Left lobe of liver (tissue), 2 donors: ENCODE measurements around the gene FGF8. TPM values are rescaled to one million over a fixed set of nuclear protein-coding genes. Genes with fewer than 3 reads are reported as not detected.

ENCODE experiments used
- ATAC-seq: fragments of 200-7000 bp; cut with Tn5 transposase; one replicate; pipeline ENCODE4 v1.9.1; 2020; ENCODE audit warnings: mild to moderate bottlenecking, moderate library complexity
- DNase-seq: peaks from one replicate; pipeline ENCODE4 v3.0.0-alpha.2; 2020; ENCODE audit warnings: low spot score
- total RNA-seq: library from RNA; stranded (reverse); gene quantifications from one replicate; pipeline ENCODE4 v1.2.1, GENCODE V29; 2021
- donor health status: DM: no; HTN: no; CAD: no; lungs with moderate emphysema.
- donor health status: DM: no; HTN: yes; CAD: no.

Gene FGF8
- total RNA-seq, 1 donor from 2014 or later: not detected

DNA sequence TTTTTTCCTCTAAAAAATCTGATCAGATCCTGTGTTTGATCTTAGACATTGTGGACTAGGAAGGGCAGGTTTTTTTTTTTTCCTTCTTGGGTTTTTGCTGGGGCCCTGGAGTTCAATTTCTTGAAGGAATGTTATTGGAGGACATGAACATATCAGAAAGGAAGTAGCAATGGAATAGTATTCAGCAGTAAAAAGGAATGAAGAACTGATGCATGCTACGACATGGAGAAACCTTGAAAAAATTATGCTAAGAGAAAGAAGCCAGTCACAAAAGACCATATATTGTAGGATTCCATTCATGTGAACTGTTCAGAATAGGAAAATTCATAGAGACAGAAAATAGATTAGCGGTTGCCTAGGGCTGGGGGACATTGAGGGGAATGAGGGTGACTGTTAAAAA, 34.0 kb downstream of the FGF8 start:
- DNase-seq: no peak
- no peak for ATAC-seq

DNA sequence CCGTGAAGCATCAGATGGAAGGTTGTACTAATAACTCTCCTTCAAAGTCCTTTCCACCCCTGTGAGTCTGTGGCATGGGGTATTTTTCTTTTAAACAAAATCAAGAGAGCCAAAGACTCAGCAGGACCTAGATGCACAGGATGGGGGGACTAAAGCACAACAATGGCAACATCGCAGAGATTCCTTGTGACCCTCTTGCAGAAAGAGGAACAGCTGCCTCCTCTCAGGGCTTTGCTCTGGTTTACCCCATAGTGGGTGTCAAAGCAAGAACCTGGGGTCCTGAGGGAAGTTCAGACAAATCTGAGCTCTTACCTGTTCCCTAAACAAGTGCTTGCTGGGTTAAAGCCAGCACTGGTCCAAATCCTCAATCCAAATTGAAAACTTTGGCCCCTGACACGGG, 39.2 kb downstream of the FGF8 start:
- no peak for ATAC-seq
- no peak for DNase-seq

DNA sequence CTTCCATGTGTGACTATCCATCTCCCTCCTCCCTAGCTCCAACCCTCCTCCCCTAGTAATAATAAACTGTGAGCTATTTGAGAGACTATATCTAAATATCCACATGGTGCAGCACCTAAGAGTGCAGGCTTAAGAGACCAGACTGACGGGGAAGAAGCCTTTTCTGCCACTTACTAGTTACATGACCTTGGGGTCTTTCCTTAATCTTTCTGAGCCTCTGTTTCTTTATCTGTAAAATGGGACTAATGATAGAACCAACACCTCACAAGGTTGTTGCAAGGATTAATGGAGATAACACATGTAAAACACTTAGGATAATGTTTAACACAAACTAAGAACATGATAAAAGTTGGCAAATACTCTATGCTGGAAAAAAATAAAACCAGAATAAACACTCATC, 43.8 kb downstream of the FGF8 start:
- DNase-seq: no peak
- no peak for ATAC-seq

DNA sequence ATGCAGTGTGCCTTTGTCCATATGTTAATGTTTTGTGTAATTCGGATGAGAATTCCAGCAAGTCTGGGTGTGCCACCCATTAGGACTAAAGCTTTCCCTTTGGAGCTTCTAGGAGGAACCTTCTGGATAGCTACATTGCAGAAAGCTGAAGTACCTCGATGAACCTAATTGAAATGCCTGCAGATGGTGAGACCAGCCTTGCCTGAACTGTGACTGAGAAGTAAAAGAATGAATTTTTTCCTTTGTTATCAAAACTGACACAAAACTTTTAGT, 49.9 kb downstream of the FGF8 start:
- DNase-seq: no peak
- no peak for ATAC-seq

DNA sequence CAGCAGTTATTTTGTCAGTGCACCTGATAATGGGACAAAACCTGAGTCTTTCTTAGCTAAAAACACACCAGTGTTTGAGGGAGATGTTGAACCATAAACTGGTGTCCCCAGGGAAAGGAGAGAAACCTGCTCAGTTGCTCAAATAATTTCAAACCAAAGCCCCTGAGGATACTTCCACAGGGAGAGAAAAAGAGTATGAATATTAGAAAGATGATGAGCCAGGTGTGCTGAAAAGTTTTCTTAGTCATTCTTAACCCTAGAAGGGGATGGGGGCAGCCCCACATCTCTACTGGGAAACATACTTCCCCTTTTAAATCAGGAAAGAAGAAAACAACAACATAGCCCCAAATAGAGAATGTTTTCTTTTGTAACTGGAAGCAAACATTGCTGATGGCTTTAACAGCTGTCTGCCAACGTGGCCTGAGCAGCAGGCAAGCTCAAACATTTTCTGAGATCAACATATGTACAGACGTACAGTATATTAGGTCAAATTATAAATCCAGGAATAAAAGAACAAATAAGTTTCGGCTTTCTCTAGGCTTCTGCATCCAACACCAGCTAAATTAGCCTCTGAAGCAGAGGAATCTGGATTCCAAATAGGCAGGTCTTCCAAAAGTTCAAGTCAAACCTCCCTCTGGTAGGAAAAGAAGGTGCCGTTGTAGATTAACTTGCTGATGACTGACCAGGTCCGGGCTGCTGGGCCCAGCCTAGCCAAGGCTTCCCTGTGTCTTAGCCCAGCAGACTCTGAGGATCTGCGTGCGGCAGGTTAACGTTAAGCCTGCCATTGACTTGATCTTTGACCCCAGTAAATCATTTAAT, 50.4 kb downstream of the FGF8 start:
- ATAC-seq (no peak), DNase-seq (no peak)

DNA sequence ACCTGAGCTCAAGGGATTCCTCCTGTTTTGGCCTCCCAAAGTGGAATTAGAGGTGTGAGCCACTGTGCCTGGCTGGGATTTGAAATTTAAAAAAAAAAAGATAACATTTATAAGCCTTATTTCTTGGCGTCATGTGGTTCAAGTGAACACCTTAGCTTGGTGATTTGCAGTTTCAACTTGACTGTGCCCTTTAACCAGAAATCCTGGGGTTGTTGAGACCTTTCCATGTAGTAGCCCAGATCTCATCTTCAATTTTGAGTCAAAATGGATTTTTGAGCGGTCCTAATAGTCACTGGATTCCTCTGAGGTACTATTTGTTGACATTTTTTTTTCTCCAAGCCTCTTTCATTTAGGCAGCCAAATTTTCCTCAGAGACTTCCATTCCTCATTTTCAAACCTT, 51.5 kb downstream of the FGF8 start:
- DNase-seq (no peak), ATAC-seq (no peak)

DNA sequence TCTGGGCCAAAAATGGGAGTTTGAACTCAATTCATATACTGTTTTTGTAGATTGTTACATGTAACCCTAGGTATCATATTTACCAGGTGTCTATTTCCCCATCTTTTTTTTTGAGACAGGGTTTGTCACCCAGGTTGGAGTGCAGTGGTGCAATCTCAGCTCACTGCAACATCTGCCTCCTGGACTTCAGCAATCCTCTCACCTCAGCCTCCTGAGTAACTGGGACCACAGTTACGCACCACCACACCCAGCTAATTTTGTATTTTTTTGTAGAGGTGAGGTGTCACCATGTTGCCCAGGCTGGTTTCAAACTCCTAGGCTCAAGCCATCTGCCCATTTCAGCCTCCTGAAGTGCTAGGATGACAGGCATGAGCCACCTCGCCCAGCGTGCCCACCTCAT, 52.7 kb downstream of the FGF8 start:
- ATAC-seq (no peak), DNase-seq (no peak)

DNA sequence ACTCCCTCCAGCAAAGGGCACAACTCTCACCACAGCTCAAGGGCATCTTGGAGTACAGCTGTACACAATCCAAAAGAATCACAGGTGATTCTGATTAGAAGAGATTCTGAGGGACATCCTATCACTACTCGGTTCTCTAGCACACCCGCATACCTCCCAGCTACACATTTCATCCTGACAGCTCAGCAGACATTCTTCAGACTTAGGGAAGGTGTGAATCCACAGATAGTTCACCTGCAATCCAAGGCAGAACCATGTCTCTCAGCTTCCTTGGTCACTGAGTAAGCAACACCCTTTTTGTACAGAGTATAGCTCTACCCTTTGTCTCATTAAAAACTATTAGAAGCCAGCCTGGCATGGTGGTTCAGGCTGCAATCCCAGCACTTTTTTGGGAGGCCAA, 54.1 kb downstream of the FGF8 start:
- DNase-seq (no peak), ATAC-seq (no peak)

DNA sequence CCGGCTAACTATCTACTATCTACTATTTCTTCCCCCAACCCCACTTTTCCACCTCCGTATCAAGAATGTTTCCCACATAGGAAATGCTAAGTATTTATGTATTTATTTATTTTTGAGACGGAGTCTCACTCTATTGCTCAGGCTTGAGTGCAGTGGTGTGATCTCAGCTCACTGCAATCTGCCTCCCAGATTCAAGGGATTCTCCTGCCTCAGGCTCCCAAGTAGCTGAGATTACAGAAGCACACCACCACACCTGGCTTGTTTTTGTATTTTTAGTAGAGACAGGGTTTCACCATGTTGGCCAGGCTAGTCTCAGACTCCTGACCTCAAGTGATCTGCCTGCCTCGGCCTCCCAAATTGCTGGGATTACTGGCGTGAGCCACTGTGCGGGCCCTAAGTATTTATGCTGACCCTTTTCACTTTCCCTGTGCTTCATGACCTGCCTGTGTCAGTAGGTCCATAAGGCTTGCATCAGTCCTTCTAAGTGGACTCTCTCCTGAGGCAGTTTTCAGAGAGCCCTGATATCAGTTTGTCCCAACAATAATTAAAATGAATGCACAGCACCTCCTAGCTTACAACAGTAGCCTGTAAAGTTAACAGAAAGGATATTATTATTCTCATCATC, 55.2 kb downstream of the FGF8 start:
- no peak for DNase-seq
- no peak for ATAC-seq

Other genes starting within 250 kb of the FGF8 start
- 16.6 TPM for gene POLL, start 187.9 kb downstream of the FGF8 start, total RNA-seq
- 3.6 TPM for gene DPCD, start 187.8 kb downstream of the FGF8 start, total RNA-seq
- gene FBXW4, start 80.9 kb downstream of the FGF8 start, total RNA-seq: 32.2 TPM
- 7.2 TPM for gene NPM3, start 7.3 kb upstream of the FGF8 start, total RNA-seq
- 32.8 TPM for gene OGA, start 42.3 kb upstream of the FGF8 start, total RNA-seq
- gene KCNIP2, start 67.7 kb upstream of the FGF8 start, total RNA-seq: 1.4 TPM